GM19240 (cell line): Measurements from ENCODE around the gene KIF1A.

Experiments used
- DNase-seq: peaks from one replicate; pipeline ENCODE4 v3.0.0; 2011; ENCODE audit warnings: low spot score; ENCODE audit not compliant: insufficient read length

Gene KIF1A

DNA sequence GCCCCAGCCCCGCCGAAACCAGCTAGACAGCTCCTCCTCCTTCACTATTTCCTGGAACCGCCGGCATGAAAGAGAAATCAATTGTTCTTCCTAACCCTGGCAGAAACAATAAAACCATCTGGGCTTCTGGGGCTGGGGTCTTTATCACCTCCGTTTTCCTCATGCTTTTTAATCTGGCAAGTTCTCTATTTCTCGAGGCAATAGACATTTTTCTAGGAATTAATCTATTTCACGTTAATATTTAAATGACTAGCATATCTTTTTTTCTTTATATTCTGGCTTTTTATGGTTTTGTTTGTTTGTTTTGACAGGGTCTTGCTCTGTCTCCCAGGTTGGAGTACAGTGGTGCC lies 1.4 kb upstream of the KIF1A start:
- no peak for DNase-seq

GRCh38 chr2:240820607-240821428 lies 799 bp upstream of the KIF1A start:
- DNase-seq = no peak

DNA sequence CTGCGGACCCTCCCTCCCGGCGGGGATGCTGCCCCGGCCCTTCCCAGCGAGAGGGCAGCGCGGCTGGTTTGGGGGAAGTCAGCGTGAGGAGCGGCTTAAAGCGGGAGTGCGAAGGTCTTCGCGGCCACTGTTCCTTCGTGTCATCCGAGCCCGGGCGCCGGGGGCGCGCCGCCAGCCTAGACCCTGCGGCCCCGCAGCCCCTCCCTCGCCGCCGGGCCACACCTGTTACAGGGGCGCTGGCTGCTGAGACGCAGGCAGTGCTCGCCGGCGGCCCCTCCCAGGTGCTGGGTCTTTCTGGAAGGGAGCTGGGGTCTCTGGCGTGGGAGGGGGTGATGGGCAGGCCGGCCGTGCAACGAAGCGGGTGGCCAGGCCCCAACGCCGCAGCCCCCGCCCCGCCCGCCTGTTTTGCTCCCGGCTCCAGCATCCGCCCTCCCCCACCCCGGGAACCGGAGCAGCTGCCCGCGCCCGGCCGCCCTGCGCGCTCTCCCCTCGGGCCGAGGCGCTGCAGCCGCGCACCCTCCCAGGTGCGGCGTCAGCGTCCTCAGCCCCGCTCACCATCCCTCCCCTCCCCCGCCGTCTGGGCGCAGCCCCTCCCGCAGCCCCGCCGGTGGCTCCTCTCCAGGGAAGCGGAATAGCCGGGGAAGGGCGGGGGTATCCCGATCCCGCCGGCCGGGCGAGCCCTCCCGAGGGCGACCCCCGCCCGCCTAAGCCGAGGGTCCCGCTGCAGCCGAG lies 727 bp downstream of the KIF1A start:
- no peak for DNase-seq

GRCh38 chr2:240818293-240819125 lies 1.5 kb downstream of the KIF1A start:
- no peak for DNase-seq

DNA sequence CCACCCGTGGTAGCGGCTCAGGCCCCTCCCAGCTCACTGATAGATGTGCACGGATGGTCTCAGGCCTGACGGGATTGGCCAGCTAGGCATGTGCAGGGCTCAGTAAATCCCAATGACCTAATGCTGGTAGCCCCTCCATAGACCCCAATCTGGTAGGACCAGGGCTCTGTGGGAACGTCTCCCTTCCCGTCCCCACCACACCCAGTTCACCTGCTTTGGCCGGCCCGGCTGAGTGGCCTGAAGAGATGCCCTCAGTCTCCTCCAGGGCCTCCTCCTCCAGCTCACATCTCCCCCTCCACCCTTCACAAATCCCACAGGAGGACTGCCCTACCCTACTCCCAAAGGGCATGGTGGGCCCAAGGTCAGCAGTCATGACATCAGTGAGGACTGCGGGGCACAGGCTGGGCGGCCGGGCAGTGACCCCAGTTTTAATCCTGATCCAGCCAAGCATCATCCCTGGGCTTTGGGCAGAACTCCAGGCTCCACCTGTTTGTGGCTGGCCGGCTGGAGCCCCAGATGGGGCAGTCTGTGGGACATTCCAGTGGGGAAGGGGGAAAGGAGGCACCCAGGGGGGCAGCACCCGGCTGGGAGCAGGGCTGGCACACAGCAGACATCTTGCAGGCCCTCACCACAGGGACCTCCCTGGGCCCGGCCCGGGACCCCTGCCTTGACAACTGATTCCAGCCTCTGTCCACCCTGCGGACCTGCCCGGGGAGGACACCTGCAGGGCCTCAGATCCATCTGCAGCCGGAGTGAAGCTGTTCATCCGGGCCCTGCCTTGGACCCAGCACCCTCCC lies 2.3 kb downstream of the KIF1A start:
- no peak for DNase-seq

DNA sequence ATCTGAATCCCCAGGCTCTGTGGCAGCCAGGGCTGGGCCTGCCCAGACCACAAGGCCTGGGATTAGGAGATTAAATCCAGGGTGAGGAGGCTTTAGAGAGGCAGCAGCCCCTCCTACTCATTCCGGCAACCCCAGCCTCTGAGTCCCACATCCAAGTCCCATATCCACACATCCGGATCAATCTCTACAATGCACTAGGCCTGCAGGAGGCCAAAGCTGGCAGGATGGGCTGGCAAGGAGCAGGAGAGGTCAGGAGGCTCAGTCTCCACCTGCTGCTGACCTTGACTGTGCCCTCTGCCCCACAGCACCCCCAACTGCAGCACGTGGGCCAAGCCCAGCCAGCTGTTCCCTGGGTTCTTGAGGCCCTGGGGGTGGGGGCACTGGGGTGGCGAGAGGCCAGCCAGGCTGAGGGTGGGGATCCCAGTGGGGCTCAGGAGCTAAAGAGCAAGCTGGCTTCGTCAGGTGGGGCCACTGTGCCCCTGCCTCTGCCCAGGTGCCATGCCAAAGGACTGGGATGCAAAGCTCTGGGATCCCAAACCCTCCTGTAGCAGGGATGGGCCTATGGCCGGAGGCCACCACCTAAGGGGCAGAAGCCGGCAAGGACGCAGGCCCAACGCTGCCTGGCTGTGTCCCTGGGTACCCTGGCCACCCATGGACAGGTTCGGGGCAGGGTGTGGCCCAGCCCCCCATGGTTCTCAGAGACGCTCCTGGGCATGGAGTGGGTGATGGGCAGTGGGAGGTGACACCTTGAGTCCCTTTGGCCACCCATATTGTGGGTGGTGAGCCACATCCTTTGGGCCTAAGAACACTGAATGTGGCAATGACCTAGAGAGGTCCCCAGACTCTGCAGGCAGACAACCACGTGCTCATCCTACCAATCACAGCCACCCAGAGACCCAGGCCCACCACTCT lies 3.2 kb downstream of the KIF1A start:
- DNase-seq = no peak

DNA sequence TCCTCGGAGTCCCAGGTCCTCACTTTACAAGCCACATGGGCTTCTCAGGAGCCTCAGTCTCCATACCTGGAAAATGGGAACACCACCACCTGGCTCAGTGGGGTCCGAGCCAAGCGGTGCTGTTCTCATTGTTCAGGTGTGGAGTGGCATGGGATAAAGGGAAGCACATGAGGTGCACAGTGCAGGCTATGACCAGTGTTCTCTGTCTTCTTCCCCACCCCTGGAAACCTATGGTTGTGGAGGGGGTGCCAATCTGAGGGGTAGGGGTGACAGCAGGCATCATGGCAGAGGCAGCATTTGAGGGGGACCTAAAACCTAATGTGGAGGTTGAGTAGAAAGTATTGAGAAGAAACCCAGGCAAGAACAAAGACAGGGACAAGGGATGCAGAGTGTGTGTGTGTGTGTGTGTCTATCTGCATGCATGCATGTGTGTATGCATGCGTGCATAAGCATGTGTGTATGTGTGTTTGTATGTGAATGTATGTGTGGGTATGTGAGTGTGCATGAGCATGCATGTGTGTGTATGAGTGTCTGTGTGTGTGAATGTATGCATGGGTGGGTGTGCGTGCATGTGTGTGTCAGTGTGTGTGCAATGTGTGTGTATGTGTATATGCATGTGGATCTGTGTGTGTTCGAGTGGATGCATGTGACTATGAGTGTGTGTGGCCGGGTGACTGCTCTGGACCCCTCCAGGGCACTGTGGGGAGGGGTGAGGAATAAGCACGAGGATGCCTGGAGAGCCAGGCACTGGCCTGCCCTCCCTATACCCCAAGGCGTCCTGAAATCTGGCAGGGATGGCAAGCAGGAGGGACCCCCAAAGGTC lies 4.0 kb downstream of the KIF1A start:
- no peak for DNase-seq

GRCh38 chr2:240814946-240815760 lies 4.9 kb downstream of the KIF1A start:
- DNase-seq = no peak

DNA sequence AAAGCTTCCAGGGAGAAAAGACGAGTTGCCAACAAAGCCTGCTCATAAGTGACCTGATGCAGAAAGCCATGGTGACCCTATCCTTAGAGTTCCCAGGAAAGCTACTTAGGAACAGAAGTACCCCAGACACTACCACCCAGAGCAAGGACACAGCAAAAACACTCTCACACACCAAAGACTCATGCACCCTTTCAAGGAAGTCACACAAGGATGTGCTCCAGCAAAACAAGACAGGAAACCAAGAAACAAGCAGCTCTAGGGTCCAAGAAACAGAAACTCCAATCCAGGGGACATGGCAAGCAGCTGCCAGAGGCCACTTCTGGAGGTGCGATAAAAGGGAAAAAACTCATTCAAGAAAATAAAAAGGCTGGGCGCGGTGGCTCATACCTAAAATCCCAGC lies 5.7 kb downstream of the KIF1A start:
- DNase-seq = no peak

DNA sequence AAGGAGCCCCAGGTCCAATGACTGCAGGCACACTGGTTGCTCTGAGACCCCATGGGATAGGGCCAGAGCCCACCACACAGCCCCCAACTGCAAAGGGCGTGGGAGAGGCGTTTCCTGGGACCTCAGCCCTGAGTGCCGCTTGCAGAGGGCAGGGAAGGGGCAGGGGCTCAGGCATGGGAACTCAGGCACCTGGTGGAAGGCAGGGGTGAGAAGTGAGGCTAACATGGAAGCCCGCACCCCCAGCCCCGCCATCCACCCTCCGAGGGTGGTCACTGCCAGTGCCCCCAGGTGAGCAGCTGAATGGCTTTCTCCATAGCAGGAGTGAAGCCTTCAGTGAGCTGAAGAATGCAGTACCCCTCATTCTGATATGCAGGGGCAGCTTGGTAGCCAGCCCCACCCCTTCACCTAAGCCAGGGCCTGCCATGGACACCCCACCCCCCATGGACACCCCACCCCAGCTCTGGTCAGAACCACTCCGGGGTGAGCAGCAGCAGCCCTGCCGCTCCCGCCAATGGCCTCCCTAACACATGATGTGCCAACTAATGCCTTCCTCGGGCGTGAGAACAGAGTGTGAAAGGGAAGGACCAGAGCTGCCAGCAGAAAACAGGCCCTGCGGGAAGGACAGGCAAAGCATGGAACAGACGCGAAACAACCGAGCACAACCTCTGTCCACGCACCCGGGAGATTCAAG lies 6.6 kb downstream of the KIF1A start:
- no peak for DNase-seq

DNA sequence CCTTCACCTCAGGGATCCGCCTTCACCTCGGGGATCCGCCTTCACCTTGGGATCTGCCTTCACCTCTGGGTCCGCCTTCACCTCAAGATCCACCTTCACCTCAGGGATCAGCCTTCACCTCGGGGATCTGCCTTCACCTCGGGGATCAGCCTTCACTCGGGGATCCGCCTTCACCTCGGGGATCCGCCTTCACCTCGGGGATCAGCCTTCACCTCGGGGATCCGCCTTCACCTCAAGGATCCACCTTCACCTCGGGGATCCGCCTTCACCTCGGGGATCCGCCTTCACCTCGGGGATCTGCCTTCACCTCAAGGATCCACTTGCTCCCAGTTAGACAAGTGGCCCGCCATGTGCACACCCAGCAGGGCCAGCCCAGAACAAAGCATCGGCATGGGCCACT lies 7.3 kb downstream of the KIF1A start:
- no peak for DNase-seq

- no peak for DNase-seq
Observed at GRCh38 chr2:240812301-240812680, 7.7 kb downstream of the KIF1A start.

DNA sequence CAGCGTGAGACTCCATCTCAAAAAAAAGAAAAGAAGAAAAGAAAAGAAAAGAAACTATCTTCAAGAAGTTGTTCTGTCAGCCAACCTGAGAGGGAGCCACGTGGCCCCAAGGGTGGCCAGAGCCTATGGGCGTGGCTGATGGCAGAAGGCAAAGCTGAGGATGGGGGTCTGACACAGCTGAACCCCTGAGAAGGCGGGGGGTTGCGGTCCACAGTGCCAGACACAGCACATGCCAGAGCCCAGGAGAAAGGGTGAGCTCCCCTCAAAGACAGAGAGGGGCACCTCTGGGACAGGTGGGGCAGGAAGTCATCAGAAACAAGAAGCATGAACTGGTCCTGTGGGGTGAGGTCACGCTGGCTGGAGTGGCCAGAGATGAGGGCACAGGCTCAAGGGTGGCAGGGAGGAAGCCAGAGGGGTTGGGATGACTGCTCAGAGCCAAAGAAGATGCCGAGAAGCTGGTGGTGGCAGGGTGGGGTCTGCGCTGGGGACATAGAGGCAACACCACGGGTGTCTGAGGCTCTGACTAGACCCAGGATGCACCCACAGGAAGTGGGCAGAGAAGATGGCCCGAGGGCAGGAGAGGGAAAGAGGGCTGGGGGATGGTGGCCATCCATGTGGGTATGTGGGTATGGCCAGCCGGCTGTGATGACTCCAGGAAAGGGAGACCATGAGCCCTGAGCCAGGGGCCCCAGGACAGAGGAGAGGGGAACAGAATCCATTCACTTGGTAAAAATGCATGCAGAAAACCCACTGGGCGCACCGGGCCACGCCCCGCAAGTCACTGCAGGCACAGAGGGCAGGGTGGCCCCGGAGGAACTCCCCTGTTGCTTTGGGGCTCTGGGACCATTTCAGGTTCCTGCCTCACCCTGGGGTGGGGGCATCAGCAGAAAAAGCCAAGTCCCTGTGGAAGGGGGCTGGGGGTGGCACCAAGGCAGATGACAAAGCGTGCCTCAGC lies 8.4 kb downstream of the KIF1A start:
- no peak for DNase-seq

- DNase-seq = no peak
Observed at GRCh38 chr2:240810621-240811020, 9.4 kb downstream of the KIF1A start.

- no peak for DNase-seq
Observed at GRCh38 chr2:240810199-240810598, 9.8 kb downstream of the KIF1A start.

DNA sequence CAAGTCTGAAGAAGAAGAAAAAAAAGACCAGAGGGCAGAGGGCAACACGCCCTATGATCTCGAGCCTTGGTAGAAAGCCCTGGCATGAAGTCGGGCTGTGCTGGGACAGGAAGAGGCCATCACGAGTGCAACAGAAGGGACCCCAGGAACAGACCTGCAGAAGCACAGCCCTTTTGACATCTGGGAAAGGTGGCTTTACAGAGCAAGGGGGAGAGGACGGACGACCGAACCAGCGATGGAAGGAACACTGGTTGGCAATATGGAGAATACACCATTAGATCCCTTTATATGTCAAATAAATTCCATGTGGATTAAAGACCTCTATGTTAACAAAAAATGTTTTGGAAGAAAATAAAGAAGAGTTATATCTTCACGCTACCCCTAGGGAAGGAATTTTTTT lies 10.7 kb downstream of the KIF1A start:
- no peak for DNase-seq

- no peak for DNase-seq
Observed at GRCh38 chr2:240806459-240806858, 13.6 kb downstream of the KIF1A start.
